Natural killer cell (primary cell): ENCODE results near the gene OLR1. TPM values are rescaled to one million over a fixed set of nuclear protein-coding genes. Genes with fewer than 3 reads are reported as not detected.
A peak's percentile ranks its signal among the peaks of the same experiment; 100 is the strongest.

ENCODE experiments used
- ATAC-seq, 3 donors: fragments of 150-1000 bp in 2 of 3; fragments of 200-7000 bp in 1 of 3; cut with Tn5 transposase; 1 replicate in 1 of 3; 2 replicates in 2 of 3; pipeline ENCODE4 v1.10.0; 2021; ENCODE audit warnings: mild to moderate bottlenecking in 2 of 3, moderate library complexity in 2 of 3
- DNase-seq, 2 donors: peaks; one replicate each; pipeline versions ENCODE4 v3.0.0 to v3.0.0-alpha.2; 2013 to 2021; ENCODE audit warnings: mixed read lengths in 1 of 2
- H3K27ac ChIP-seq: one replicate; pipeline ENCODE4 v1.5.1; 2013; ENCODE audit warnings: mild to moderate bottlenecking, low read length
- H3K27me3 ChIP-seq: one replicate; pipeline ENCODE4 v1.6.1; 2013; ENCODE audit warnings: low read length; ENCODE audit not compliant: control insufficient read depth, insufficient read depth
- H3K36me3 ChIP-seq: one replicate; pipeline ENCODE4 v1.6.1; 2013; ENCODE audit warnings: low read length; ENCODE audit not compliant: control insufficient read depth, insufficient read depth
- H3K4me1 ChIP-seq: one replicate; pipeline ENCODE4 v1.6.1; 2013; ENCODE audit warnings: low read length; ENCODE audit not compliant: control insufficient read depth, insufficient read depth
- H3K4me3 ChIP-seq: one replicate; pipeline ENCODE4 v1.5.1; 2013; ENCODE audit warnings: low read length
- H3K9me3 ChIP-seq: one replicate; pipeline ENCODE4 v1.6.1; 2013; ENCODE audit warnings: low read length; ENCODE audit not compliant: control insufficient read depth, insufficient read depth
- H3K27ac Mint-ChIP-seq, 2 donors: one replicate each; pipeline ENCODE4 v1.8.0; 2022; ENCODE audit warnings: mild to moderate bottlenecking in 2 of 2, mixed read lengths in 2 of 2, moderate library complexity in 1 of 2
- H3K27me3 Mint-ChIP-seq, 2 donors: one replicate each; pipeline ENCODE4 v1.8.0; 2022; ENCODE audit warnings: low read depth in 2 of 2, mixed read lengths in 2 of 2
- H3K36me3 Mint-ChIP-seq: one replicate; pipeline ENCODE4 v1.8.0; 2022; ENCODE audit warnings: mixed read lengths
- H3K4me1 Mint-ChIP-seq, 2 donors: one replicate each; pipeline ENCODE4 v1.8.0; 2022; ENCODE audit warnings: mixed read lengths in 2 of 2
- H3K4me3 Mint-ChIP-seq: one replicate; pipeline ENCODE4 v1.8.0; 2022; ENCODE audit warnings: mild to moderate bottlenecking, moderate library complexity, mixed read lengths
- H3K9me3 Mint-ChIP-seq, 2 donors: one replicate each; pipeline ENCODE4 v1.8.0; 2022; ENCODE audit warnings: mixed read lengths in 2 of 2
- WGBS: methylation state at CpG from one replicate; pipeline ENCODE4 v1.1.7; 2013; ENCODE audit warnings: missing lambda C conversion rate; ENCODE audit not compliant: insufficient coverage; 5-methylcytosine and 5-hydroxymethylcytosine counted together
- intact Hi-C: fragments of 100-400 bp; cut with micrococcal nuclease; formaldehyde crosslinking; loops from one replicate; pipeline ENCODE4 v1.14.2; 2022
- total RNA-seq, 4 donors: library from RNA; stranded (reverse); fragments of 120-200 nt in 1 of 4; gene quantifications; one replicate each; pipeline versions ENCODE4 v1.2.3 to v1.2.4, GENCODE V29; 2013 to 2022
- TF ChIP-seq, protein P1 (sequence below): fragments of 200-600 bp; IDR thresholded peaks from one replicate; pipeline ENCODE4 v1.8.0; 2022; ENCODE audit warnings: antibody characterized with exemption

The OLR1 gene
- total RNA-seq, 3 donors from 2014 or later (not counting 1 experiment from before 2014, with no cell fraction given) = 2.3 to 3.1 TPM; not detected in 1

DNA sequence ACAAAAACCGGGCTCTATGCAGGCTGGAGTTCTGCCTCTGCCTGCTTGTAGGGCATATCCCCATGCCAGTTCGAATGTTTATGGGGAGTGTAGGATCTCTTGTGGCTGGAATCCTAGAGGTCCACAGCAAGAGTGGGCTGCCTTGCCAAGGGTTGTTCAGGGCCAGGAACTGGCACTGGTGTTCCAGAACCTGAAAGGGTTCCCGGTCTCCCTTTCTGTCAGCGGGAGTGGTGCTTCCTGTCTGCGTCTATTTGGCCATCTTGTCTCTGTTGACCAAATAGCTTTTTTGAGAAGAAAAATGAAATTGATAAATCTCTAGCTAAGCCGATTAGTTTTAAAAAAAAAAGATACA lies 17.8 kb downstream of the OLR1 start:
- no peak overlapping the region for H3K27ac ChIP-seq
- no peak for DNase-seq
- Mint-ChIP-seq H3K27ac (peak overlapping the region in 1 of 2 donors; percentile 85), H3K4me3 (peak overlapping the region; percentile 92), H3K36me3 (no peaks in the 10 kb centered on the region), H3K9me3 (no peaks in the 10 kb centered on the region), H3K27me3 (peaks cover 7 to 11% of the 10 kb centered on the region in 2 donors), H3K4me1 (peaks cover 15% of the 10 kb centered on the region in 2 donors)
- peak overlapping the region; percentile 64 for H3K4me3 ChIP-seq
- H3K36me3 ChIP-seq = no peaks in the 10 kb centered on the region
- ATAC-seq = peak in 1 of 3 donors; percentile 8
- H3K4me1 ChIP-seq = peaks cover 14% of the 10 kb centered on the region
- peaks cover 3% of the 10 kb centered on the region for H3K27me3 ChIP-seq
- intact Hi-C loops = loop anchor here (5.0 kb wide), 1 partner anchor 518 kb away; the partner anchor contains the start of gene STYK1
- TF ChIP-seq, protein P1, sequence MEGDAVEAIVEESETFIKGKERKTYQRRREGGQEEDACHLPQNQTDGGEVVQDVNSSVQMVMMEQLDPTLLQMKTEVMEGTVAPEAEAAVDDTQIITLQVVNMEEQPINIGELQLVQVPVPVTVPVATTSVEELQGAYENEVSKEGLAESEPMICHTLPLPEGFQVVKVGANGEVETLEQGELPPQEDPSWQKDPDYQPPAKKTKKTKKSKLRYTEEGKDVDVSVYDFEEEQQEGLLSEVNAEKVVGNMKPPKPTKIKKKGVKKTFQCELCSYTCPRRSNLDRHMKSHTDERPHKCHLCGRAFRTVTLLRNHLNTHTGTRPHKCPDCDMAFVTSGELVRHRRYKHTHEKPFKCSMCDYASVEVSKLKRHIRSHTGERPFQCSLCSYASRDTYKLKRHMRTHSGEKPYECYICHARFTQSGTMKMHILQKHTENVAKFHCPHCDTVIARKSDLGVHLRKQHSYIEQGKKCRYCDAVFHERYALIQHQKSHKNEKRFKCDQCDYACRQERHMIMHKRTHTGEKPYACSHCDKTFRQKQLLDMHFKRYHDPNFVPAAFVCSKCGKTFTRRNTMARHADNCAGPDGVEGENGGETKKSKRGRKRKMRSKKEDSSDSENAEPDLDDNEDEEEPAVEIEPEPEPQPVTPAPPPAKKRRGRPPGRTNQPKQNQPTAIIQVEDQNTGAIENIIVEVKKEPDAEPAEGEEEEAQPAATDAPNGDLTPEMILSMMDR = no peak
- 77% methylated on average over 5 of the region's 6 CpGs for WGBS
- no peaks in the 10 kb centered on the region for H3K9me3 ChIP-seq

- H3K4me1 Mint-ChIP-seq = peaks cover 15% of the 10 kb centered on the region in 2 donors
- WGBS = 3% methylated on average over 44 of the region's 46 CpGs
- DNase-seq = peak; percentile 61 to 79
- ATAC-seq = peak; percentile 83 to 90 (median 88)
- Histone ChIP-seq H3K4me1 (peaks cover 14% of the 10 kb centered on the region), H3K27ac (peak overlapping the region; percentile 26), H3K9me3 (no peaks in the 10 kb centered on the region), H3K27me3 (peaks cover 3% of the 10 kb centered on the region), H3K4me3 (peak overlapping the region; percentile 64), H3K36me3 (no peaks in the 10 kb centered on the region)
- H3K36me3 Mint-ChIP-seq = no peaks in the 10 kb centered on the region
- H3K9me3 Mint-ChIP-seq = no peaks in the 10 kb centered on the region
- intact Hi-C loops = loop anchor here (1.0 to 5.0 kb wide), 5 partner anchors 38 to 1333 kb away; partner anchors contain the start of gene STYK1
- H3K27me3 Mint-ChIP-seq = peaks cover 7 to 11% of the 10 kb centered on the region in 2 donors
- peak overlapping the region in 1 of 2 donors; percentile 85 for H3K27ac Mint-ChIP-seq
- peak overlapping the region; percentile 92 for H3K4me3 Mint-ChIP-seq
- TF ChIP-seq, protein P1 = peak; percentile 86
Observed at GRCh38 chr12:10153271-10154144, 18.4 kb downstream of the OLR1 start.

- peaks cover 7 to 9% of the 10 kb centered on the region in 2 donors for H3K27me3 Mint-ChIP-seq
- ATAC-seq = no peak
Observed at GRCh38 chr12:10151621-10152020, 20.3 kb downstream of the OLR1 start.

More at GRCh38 chr12:10151621-10152020, 20.3 kb downstream of the OLR1 start:
- TF ChIP-seq, protein P1 = no peak
- 94% methylated on average over 2 of the region's 2 CpGs for WGBS
- Histone ChIP-seq H3K36me3 (no peaks in the 10 kb centered on the region), H3K27me3 (peaks cover 3% of the 10 kb centered on the region), H3K4me1 (peaks cover 14% of the 10 kb centered on the region), H3K27ac (no peak overlapping the region), H3K9me3 (no peaks in the 10 kb centered on the region), H3K4me3 (no peak overlapping the region)
- Mint-ChIP-seq H3K9me3 (no peaks in the 10 kb centered on the region), H3K27ac (no peak overlapping the region), H3K36me3 (no peaks in the 10 kb centered on the region), H3K4me3 (no peak overlapping the region), H3K4me1 (peaks cover 15% of the 10 kb centered on the region in 2 donors)
- no peak for DNase-seq
- intact Hi-C loops = loop anchor here (2.0 to 5.0 kb wide), 2 partner anchors 521 to 1335 kb away; partner anchors contain the start of gene STYK1
